Right cardiac atrium (tissue), 5 donors: Measurements from ENCODE around the gene SLC66A2. TPM values are rescaled to one million over a fixed set of nuclear protein-coding genes. Genes with fewer than 3 reads are reported as not detected.
A peak's percentile ranks its signal among the peaks of the same experiment; 100 is the strongest.

Experiments used
- ATAC-seq, 2 donors: fragments of 200-7000 bp; cut with Tn5 transposase; one replicate each; pipeline versions ENCODE4 v1.8.0 to v1.9.1; 2020; ENCODE audit warnings: moderate library complexity in 2 of 2, mild to moderate bottlenecking in 1 of 2
- DNase-seq, 3 donors: peaks; one replicate each; pipeline ENCODE4 v3.0.0-alpha.2; 2020
- H3K27ac ChIP-seq: one replicate; pipeline ENCODE4 v1.5.1; 2013; ENCODE audit warnings: mild to moderate bottlenecking, low read length, control low read depth, moderate library complexity
- H3K27me3 ChIP-seq: one replicate; pipeline ENCODE4 v1.6.1; 2013; ENCODE audit not compliant: control insufficient read depth, insufficient read depth
- H3K4me1 ChIP-seq: one replicate; pipeline ENCODE4 v1.6.1; 2013; ENCODE audit warnings: low read length; ENCODE audit not compliant: control insufficient read depth, insufficient read depth
- H3K4me3 ChIP-seq: one replicate; pipeline ENCODE4 v1.5.1; 2013; ENCODE audit warnings: low read length, control low read depth
- H3K9me3 ChIP-seq: one replicate; pipeline ENCODE4 v1.6.1; 2013; ENCODE audit warnings: low read length; ENCODE audit not compliant: control insufficient read depth
- WGBS: extraction: QIAGEN DNeasy Blood & Tissue Kit; methylation state at CpG from one replicate; pipeline ENCODE4 v1.1.7; 2013; 5-methylcytosine and 5-hydroxymethylcytosine counted together
- intact Hi-C, 4 donors: fragments of 100-400 bp; cut with DNase I; formaldehyde crosslinking; loops; one replicate each; pipeline versions ENCODE4 v1.11.0 to v1.14.0; 2022 to 2023
- polyA plus RNA-seq: library from polyadenylated mRNA; stranded (reverse); fragments of 200-250 nt; gene quantifications from one replicate; pipeline ENCODE4 v1.2.3, GENCODE V29; 2013
- total RNA-seq, 4 donors: library from RNA; stranded (reverse); fragmentation: NEBNext Ultra II Directional; extraction: Animal tissue kit (Norgen Biotek cat#: 25700); gene quantifications; one replicate each; pipeline ENCODE4 v1.2.1, GENCODE V29; 2021
- donor health status: healthy with polysubstance abuse.
- donor health status: DM: no; HTN: yes; CAD: no.
- donor health status: DM: no; HTN: no; CAD: no.
- donor health status: DM: no; HTN: yes; CAD: no; lungs with severe emphysema.
- donor health status: DM: yes; HTN: yes; CAD: no.

Gene SLC66A2
- total and polyA plus RNA-seq, 5 donors = 24.7 to 40.0 (median 27.0) TPM

- ATAC-seq (no peak), DNase-seq (no peak)
- Histone ChIP-seq H3K27ac (no peak overlapping the region), H3K27me3 (no peaks in the 10 kb centered on the region), H3K9me3 (no peaks in the 10 kb centered on the region), H3K4me3 (no peak overlapping the region), H3K4me1 (no peaks in the 10 kb centered on the region)
- 82% methylated on average over 24 of the region's 24 CpGs for WGBS
- intact Hi-C loops = no loop called here
Observed at GRCh38 chr18:79874553-79875530, 76.6 kb downstream of the SLC66A2 start.

- DNase-seq (no peak), ATAC-seq (peak in 1 of 2 donors; percentile 8)
- Histone ChIP-seq H3K27me3 (no peaks in the 10 kb centered on the region), H3K4me3 (no peak overlapping the region), H3K27ac (no peak overlapping the region), H3K9me3 (no peaks in the 10 kb centered on the region), H3K4me1 (no peaks in the 10 kb centered on the region)
- 66% methylated on average over 34 of the region's 34 CpGs for WGBS
- intact Hi-C loops = no loop called here
Observed at GRCh38 chr18:79873449-79874110, 77.9 kb downstream of the SLC66A2 start.

GRCh38 chr18:79872527-79873444 lies 78.7 kb downstream of the SLC66A2 start:
- intact Hi-C loops = no loop called here
- Histone ChIP-seq H3K27me3 (no peaks in the 10 kb centered on the region), H3K27ac (no peak overlapping the region), H3K9me3 (no peaks in the 10 kb centered on the region), H3K4me1 (no peaks in the 10 kb centered on the region), H3K4me3 (no peak overlapping the region)
- WGBS = 51% methylated on average over 36 of the region's 36 CpGs
- no peak for DNase-seq
- no peak for ATAC-seq

GRCh38 chr18:79871481-79872091 lies 79.9 kb downstream of the SLC66A2 start:
- no peak for DNase-seq
- Histone ChIP-seq H3K27ac (no peak overlapping the region), H3K9me3 (no peaks in the 10 kb centered on the region), H3K4me3 (no peak overlapping the region), H3K27me3 (no peaks in the 10 kb centered on the region), H3K4me1 (no peaks in the 10 kb centered on the region)
- intact Hi-C loops = no loop called here
- ATAC-seq = no peak
- WGBS = 79% methylated on average over 33 of the region's 33 CpGs

- Histone ChIP-seq H3K4me1 (no peaks in the 10 kb centered on the region), H3K27ac (no peak overlapping the region), H3K27me3 (no peaks in the 10 kb centered on the region), H3K9me3 (no peaks in the 10 kb centered on the region), H3K4me3 (no peak overlapping the region)
- ATAC-seq (no peak), DNase-seq (no peak)
- intact Hi-C loops = no loop called here
- 84% methylated on average over 17 of the region's 17 CpGs for WGBS
Observed at GRCh38 chr18:79871026-79871390, 80.4 kb downstream of the SLC66A2 start.

- ATAC-seq (no peak), DNase-seq (no peak)
- no peaks in the 10 kb centered on the region for H3K4me1 ChIP-seq
- intact Hi-C loops = no loop called here
- H3K4me3 ChIP-seq = no peak overlapping the region
- H3K27me3 ChIP-seq = no peaks in the 10 kb centered on the region
- no peaks in the 10 kb centered on the region for H3K9me3 ChIP-seq
- WGBS = 72% methylated on average over 19 of the region's 19 CpGs
- H3K27ac ChIP-seq = no peak overlapping the region
Observed at GRCh38 chr18:79870301-79871025, 81.0 kb downstream of the SLC66A2 start.

GRCh38 chr18:79869591-79870300 lies 81.7 kb downstream of the SLC66A2 start:
- H3K4me3 ChIP-seq = no peak overlapping the region
- intact Hi-C loops = no loop called here
- 88% methylated on average over 32 of the region's 32 CpGs for WGBS
- H3K27ac ChIP-seq = no peak overlapping the region
- no peaks in the 10 kb centered on the region for H3K27me3 ChIP-seq
- no peaks in the 10 kb centered on the region for H3K4me1 ChIP-seq
- no peaks in the 10 kb centered on the region for H3K9me3 ChIP-seq
- DNase-seq (no peak), ATAC-seq (no peak)

- no peak overlapping the region for H3K27ac ChIP-seq
- no peak overlapping the region for H3K4me3 ChIP-seq
- no peaks in the 10 kb centered on the region for H3K4me1 ChIP-seq
- WGBS = 86% methylated on average over 32 of the region's 32 CpGs
- intact Hi-C loops = no loop called here
- no peak for DNase-seq
- no peaks in the 10 kb centered on the region for H3K27me3 ChIP-seq
- no peaks in the 10 kb centered on the region for H3K9me3 ChIP-seq
- ATAC-seq = peak in 1 of 2 donors; percentile 14
Observed at GRCh38 chr18:79868811-79869541, 82.5 kb downstream of the SLC66A2 start.

GRCh38 chr18:79868168-79868784 lies 83.2 kb downstream of the SLC66A2 start:
- DNase-seq (no peak), ATAC-seq (no peak)
- 92% methylated on average over 29 of the region's 29 CpGs for WGBS
- no peak overlapping the region for H3K27ac ChIP-seq
- H3K4me3 ChIP-seq = no peak overlapping the region
- no peaks in the 10 kb centered on the region for H3K4me1 ChIP-seq
- H3K9me3 ChIP-seq = no peaks in the 10 kb centered on the region
- intact Hi-C loops = no loop called here
- no peaks in the 10 kb centered on the region for H3K27me3 ChIP-seq
